Body of pancreas (tissue), 4 donors: ENCODE results near the gene L3MBTL2. TPM values are rescaled to one million over a fixed set of nuclear protein-coding genes. Genes with fewer than 3 reads are reported as not detected.

Experiments used
- ATAC-seq: fragments of 150-250 bp; one replicate; pipeline ENCODE4 v1.9.1; 2016
- DNase-seq, 4 donors: peaks; one replicate each; pipeline ENCODE4 v3.0.0-alpha.2; 2019
- H3K27ac ChIP-seq, 4 donors: fragments of 200-600 bp; sonication (generic); 1 replicate in 3 of 4; 2 replicates in 1 of 4; pipeline versions ENCODE4 v1.5.1 to v1.6.1; 2016 to 2019; ENCODE audit warnings: mild to moderate bottlenecking in 1 of 4, mixed read lengths in 1 of 4, moderate library complexity in 1 of 4
- H3K27me3 ChIP-seq, 2 donors: fragments of 200-600 bp; sonication (generic); one replicate each; pipeline ENCODE4 v1.6.0; 2016; ENCODE audit warnings: mild to moderate bottlenecking in 1 of 2
- H3K36me3 ChIP-seq, 2 donors: fragments of 200-600 bp; sonication (generic); replicated peaks in 1 of 2; 2 replicates each; pipeline ENCODE4 v1.5.1; 2016; ENCODE audit warnings: low read depth in 2 of 2; ENCODE audit not compliant: insufficient read depth in 1 of 2
- H3K4me1 ChIP-seq: fragments of 200-600 bp; sonication (generic); one replicate; pipeline ENCODE4 v1.6.0; 2016
- H3K4me3 ChIP-seq, 2 donors: fragments of 200-600 bp; sonication (generic); 1 replicate in 1 of 2; 2 replicates in 1 of 2; pipeline ENCODE4 v1.5.1; 2016 to 2019
- H3K9me3 ChIP-seq, 3 donors: fragments of 200-600 bp; sonication (generic); 1 replicate in 2 of 3; 2 replicates in 1 of 3; pipeline ENCODE4 v1.5.1; 2016
- CTCF ChIP-seq, 7 experiments: fragments of 450-650 bp in 4 of 7; fragments of 200-600 bp in 3 of 7; sonication (generic) in 3 of 7; IDR thresholded peaks; one replicate each; pipeline ENCODE4 v1.5.1; 2016 to 2019; ENCODE audit warnings: antibody characterized with exemption in 7 of 7
- POLR2A ChIP-seq, 3 donors: fragments of 450-650 bp; IDR thresholded peaks; one replicate each; pipeline ENCODE4 v1.6.1; 2016; ENCODE audit warnings: antibody characterized with exemption in 3 of 3, mild to moderate bottlenecking in 2 of 3
- WGBS, 2 donors: methylation state at CpG; one replicate each; pipeline ENCODE4 v1.1.5; 2017; 5-methylcytosine and 5-hydroxymethylcytosine counted together
- intact Hi-C: fragments of 100-400 bp; cut with DNase I; formaldehyde crosslinking; loops from one replicate; pipeline ENCODE4 v1.15.1; 2023
- total RNA-seq, 2 donors: library from RNA; depleted of rRNA; stranded (reverse); fragments of >200 nt; gene quantifications; one replicate each; pipeline ENCODE4 v1.1.0, GENCODE V29; 2016

L3MBTL2 gene
- total RNA-seq, 2 donors from 2014 or later, result 5.7 to 21.1 TPM

GRCh38 chr22:41217553-41218157, 12.5 kb downstream of the L3MBTL2 start:
- no peaks in the 10 kb centered on the region for H3K9me3 ChIP-seq
- H3K4me1 ChIP-seq, result no peaks in the 10 kb centered on the region
- WGBS, 2 donors, result 70 to 87% methylated on average over 14 to 16 of the region's 16 CpGs
- H3K27ac ChIP-seq, result peak overlapping the region in 2 of 4 donors; percentile 6 to 52
- TF ChIP-seq POLR2A (IDR thresholded peaks at IDR 0.05) (peak in 1 of 3 donors; percentile 23), CTCF (IDR thresholded peaks at IDR 0.05) (no peak)
- H3K27me3 ChIP-seq, result no peaks in the 10 kb centered on the region
- no peak overlapping the region for H3K4me3 ChIP-seq
- peak in 3 of 4 donors; percentile 34 to 52 (median 35) for DNase-seq
- peaks cover 0 to 16% of the 10 kb centered on the region in 2 donors for H3K36me3 ChIP-seq
- intact Hi-C loops, result no loop called here
- peak; percentile 42 for ATAC-seq

- H3K36me3 ChIP-seq, result peaks cover 0 to 26% of the 10 kb centered on the region in 2 donors
These were observed 17.9 kb downstream of the L3MBTL2 start for GRCh38 chr22:41222846-41223507.

GRCh38 chr22:41223535-41223934, 18.4 kb downstream of the L3MBTL2 start:
- H3K27ac ChIP-seq, result no peak overlapping the region
- no peaks in the 10 kb centered on the region for H3K4me1 ChIP-seq
- peaks cover 0 to 26% of the 10 kb centered on the region in 2 donors for H3K36me3 ChIP-seq
- ATAC-seq, result no peak
- no peaks in the 10 kb centered on the region for H3K27me3 ChIP-seq
- WGBS, 2 donors, result 83% methylated on average over 4 to 6 of the region's 7 CpGs
- TF ChIP-seq POLR2A (IDR thresholded peaks at IDR 0.05), result no peak
- TF ChIP-seq CTCF (IDR thresholded peaks at IDR 0.05), result no peak
- intact Hi-C loops, result no loop called here
- no peak overlapping the region for H3K4me3 ChIP-seq
- H3K9me3 ChIP-seq, result no peaks in the 10 kb centered on the region
- no peak for DNase-seq

More at GRCh38 chr22:41222846-41223507, 17.9 kb downstream of the L3MBTL2 start:
- no peak overlapping the region for H3K27ac ChIP-seq
- intact Hi-C loops, result no loop called here
- no peaks in the 10 kb centered on the region for H3K9me3 ChIP-seq
- no peak overlapping the region for H3K4me3 ChIP-seq
- H3K27me3 ChIP-seq, result no peaks in the 10 kb centered on the region
- ATAC-seq (no peak), DNase-seq (no peak)
- WGBS, 2 donors, result 89 to 90% methylated on average over 8 to 9 of the region's 9 CpGs
- TF ChIP-seq POLR2A (IDR thresholded peaks at IDR 0.05) (no peak), CTCF (IDR thresholded peaks at IDR 0.05) (no peak)
- no peaks in the 10 kb centered on the region for H3K4me1 ChIP-seq

GRCh38 chr22:41226723-41227655, 21.9 kb downstream of the L3MBTL2 start:
- H3K4me3 ChIP-seq, result no peak overlapping the region
- H3K36me3 ChIP-seq, result peaks cover 0 to 15% of the 10 kb centered on the region in 2 donors
- ATAC-seq (no peak), DNase-seq (peak in 1 of 4 donors; percentile 36)
- TF ChIP-seq CTCF (IDR thresholded peaks at IDR 0.05) (no peak), POLR2A (IDR thresholded peaks at IDR 0.05) (no peak)
- H3K4me1 ChIP-seq, result no peaks in the 10 kb centered on the region
- H3K27ac ChIP-seq, result no peak overlapping the region
- 92 to 94% methylated on average over 14 to 25 of the region's 26 CpGs for WGBS, 2 donors
- intact Hi-C loops, result no loop called here
- H3K27me3 ChIP-seq, result no peaks in the 10 kb centered on the region
- no peaks in the 10 kb centered on the region for H3K9me3 ChIP-seq
